Tibial nerve (tissue), 4 donors: ENCODE data around the gene NRN1.

Experiments
- CTCF ChIP-seq, 5 experiments: fragments of 200-600 bp in 3 of 5; fragments of 450-650 bp in 2 of 5; sonication (generic) in 3 of 5; IDR thresholded peaks; one replicate each; pipeline ENCODE4 v1.5.1; 2016 to 2019; ENCODE audit warnings: antibody characterized with exemption in 5 of 5, mild to moderate bottlenecking in 3 of 5, moderate library complexity in 2 of 5
- EP300 ChIP-seq, 2 donors: sonication (generic); formaldehyde crosslinking; IDR thresholded peaks; one replicate each; pipeline ENCODE4 v1.6.1; 2017; ENCODE audit warnings: antibody characterized with exemption in 2 of 2, mild to moderate bottlenecking in 1 of 2
- POLR2A ChIP-seq, 2 donors: fragments of 450-650 bp; IDR thresholded peaks; one replicate each; pipeline ENCODE4 v1.6.1; 2017; ENCODE audit warnings: antibody characterized with exemption in 2 of 2, mild to moderate bottlenecking in 2 of 2, moderate library complexity in 2 of 2

DNA sequence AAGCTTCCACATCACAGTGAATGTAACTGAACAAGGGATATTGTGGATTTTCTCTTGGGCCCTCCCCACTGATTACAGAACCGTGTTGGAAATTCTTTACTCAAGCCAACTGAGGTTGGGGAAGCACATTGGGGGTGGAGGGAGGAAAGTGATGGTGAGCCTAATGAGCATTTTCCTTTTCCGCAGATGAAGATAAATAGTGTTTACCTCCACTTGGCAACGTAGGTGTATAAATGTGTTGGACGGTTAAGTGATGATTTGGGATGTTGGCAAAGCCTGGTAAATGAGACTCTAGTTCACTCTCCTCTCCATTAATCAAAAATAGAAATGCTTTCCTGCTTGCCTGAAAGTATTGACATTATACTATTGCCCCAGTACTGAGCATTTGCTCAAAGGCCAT is 27.1 kb upstream of the NRN1 start:
- TF ChIP-seq CTCF (IDR thresholded peaks at IDR 0.05), result no peak
- no peak for TF ChIP-seq POLR2A (IDR thresholded peaks at IDR 0.05)
- no peak for TF ChIP-seq EP300 (IDR thresholded peaks at IDR 0.05)
